ENCODE data around the gene WNT9A. TPM values are rescaled to one million over a fixed set of nuclear protein-coding genes. Genes with fewer than 3 reads are reported as not detected.

Gene WNT9A
- total and polyA plus RNA-seq, 2 experiments from 2014 or later = 1.5 to 2.8 TPM

- no peak overlapping the region for H3K4me3 ChIP-seq
- H3K27ac ChIP-seq = no peak overlapping the region
- H3K4me1 ChIP-seq (ENCODE audit: insufficient read depth) = peaks cover 24% of the 10 kb centered on the region
- WGBS (ENCODE audit: low lambda C conversion rate, missing lambda C conversion rate) = 73% methylated on average over 14 of the region's 15 CpGs
- H3K79me2 ChIP-seq = peaks cover 9% of the 10 kb centered on the region
- TF ChIP-seq CTCF (IDR thresholded peaks at IDR 0.05; ENCODE audit: poor library complexity) (no peak), EZH2phosphoT487 (IDR thresholded peaks at IDR 0.05; ENCODE audit: low read depth, severe bottlenecking, unreplicated experiment) (no peak), EZH2 (IDR thresholded peaks at IDR 0.05; ENCODE audit: borderline replicate concordance) (no peak)
- no peak overlapping the region for H2AFZ ChIP-seq
- H3K36me3 ChIP-seq (replicated peaks; ENCODE audit: insufficient read depth, low read depth) = no peaks in the 10 kb centered on the region
- no peaks in the 10 kb centered on the region for H4K20me1 ChIP-seq (ENCODE audit: insufficient read depth, poor library complexity, severe bottlenecking)
- H3K27me3 ChIP-seq = no peaks in the 10 kb centered on the region
- H3K4me2 ChIP-seq = no peak overlapping the region
- no peaks in the 10 kb centered on the region for H3K9me3 ChIP-seq (ENCODE audit: low read depth)
- H3K9me2 ChIP-seq (replicated peaks; ENCODE audit: insufficient read depth) = no peaks in the 10 kb centered on the region
- DNase-seq (ENCODE audit: low spot score) = no peak
Measured at GRCh38 chr1:227942021-227942715, 5.6 kb downstream of the WNT9A start.

DNA sequence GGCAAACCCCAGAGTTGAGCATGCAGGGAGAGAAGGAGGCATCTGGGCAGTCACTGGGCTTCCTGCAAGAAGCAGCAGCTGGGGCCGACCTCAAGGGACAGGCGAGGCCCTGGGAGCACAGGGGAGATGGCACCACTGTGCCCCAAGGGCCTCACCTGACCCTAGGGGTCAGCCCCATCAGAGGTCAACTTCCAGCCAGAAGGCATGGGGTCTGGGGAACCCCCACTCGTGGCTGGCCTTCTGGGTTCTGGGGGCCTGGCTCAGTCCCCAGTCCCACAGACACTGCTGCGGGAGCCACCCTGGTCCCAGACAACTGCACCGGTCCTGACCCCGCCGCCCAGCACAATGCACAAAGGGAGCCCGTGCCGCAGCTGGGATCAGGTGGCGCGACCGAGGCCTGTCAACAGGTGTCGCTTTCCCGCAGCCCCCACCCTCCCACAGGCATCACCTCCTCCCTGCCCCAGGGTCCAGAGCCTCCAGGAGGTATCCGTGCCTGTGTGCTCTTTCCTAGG, 6.2 kb downstream of the WNT9A start:
- Histone ChIP-seq H3K4me3 (no peak overlapping the region), H3K4me2 (no peak overlapping the region), H3K36me3 (replicated peaks; ENCODE audit: insufficient read depth, low read depth) (no peaks in the 10 kb centered on the region), H3K9me2 (replicated peaks; ENCODE audit: insufficient read depth) (no peaks in the 10 kb centered on the region), H3K4me1 (ENCODE audit: insufficient read depth) (peaks cover 24% of the 10 kb centered on the region), H3K9me3 (ENCODE audit: low read depth) (no peaks in the 10 kb centered on the region), H3K27me3 (no peaks in the 10 kb centered on the region), H2AFZ (no peak overlapping the region), H4K20me1 (ENCODE audit: insufficient read depth, poor library complexity, severe bottlenecking) (no peaks in the 10 kb centered on the region), H3K79me2 (peaks cover 9% of the 10 kb centered on the region), H3K27ac (no peak overlapping the region)
- 83% methylated on average over 14 of the region's 15 CpGs for WGBS (ENCODE audit: low lambda C conversion rate, missing lambda C conversion rate)
- no peak for DNase-seq (ENCODE audit: low spot score)
- TF ChIP-seq EZH2phosphoT487 (IDR thresholded peaks at IDR 0.05; ENCODE audit: low read depth, severe bottlenecking, unreplicated experiment) (no peak), EZH2 (IDR thresholded peaks at IDR 0.05; ENCODE audit: borderline replicate concordance) (no peak), CTCF (IDR thresholded peaks at IDR 0.05; ENCODE audit: poor library complexity) (no peak)

DNA sequence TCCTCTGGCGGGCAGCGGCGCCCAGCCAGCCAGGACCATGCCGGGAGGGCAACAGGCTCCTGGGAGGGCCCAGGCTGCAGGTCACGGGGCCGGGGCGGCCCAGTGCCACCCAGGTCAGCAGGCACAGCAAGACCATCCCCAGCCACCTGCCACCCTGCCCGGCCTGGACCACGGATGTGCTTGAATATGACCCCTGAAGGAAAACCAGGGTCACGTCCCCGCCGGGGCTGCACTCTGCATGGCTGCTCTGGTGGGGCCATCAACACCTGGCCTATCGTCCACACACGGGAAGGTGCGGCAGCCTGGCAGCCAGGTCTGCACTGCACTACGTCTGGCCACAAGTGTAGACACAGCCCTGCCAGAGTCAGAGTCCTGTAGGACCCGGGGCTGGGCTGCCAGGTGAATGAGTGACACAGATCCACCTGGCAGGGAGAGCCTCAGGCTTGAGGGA, 6.9 kb downstream of the WNT9A start:
- H3K4me3 ChIP-seq = no peak overlapping the region
- TF ChIP-seq EZH2 (IDR thresholded peaks at IDR 0.05; ENCODE audit: borderline replicate concordance) = no peak
- H3K27me3 ChIP-seq = no peaks in the 10 kb centered on the region
- H3K79me2 ChIP-seq = peaks cover 9% of the 10 kb centered on the region
- no peak overlapping the region for H3K4me2 ChIP-seq
- H3K9me2 ChIP-seq (replicated peaks; ENCODE audit: insufficient read depth) = no peaks in the 10 kb centered on the region
- H2AFZ ChIP-seq = no peak overlapping the region
- WGBS (ENCODE audit: low lambda C conversion rate, missing lambda C conversion rate) = 97% methylated on average over 17 of the region's 17 CpGs
- no peaks in the 10 kb centered on the region for H4K20me1 ChIP-seq (ENCODE audit: insufficient read depth, poor library complexity, severe bottlenecking)
- no peaks in the 10 kb centered on the region for H3K9me3 ChIP-seq (ENCODE audit: low read depth)
- peaks cover 18% of the 10 kb centered on the region for H3K4me1 ChIP-seq (ENCODE audit: insufficient read depth)
- H3K36me3 ChIP-seq (replicated peaks; ENCODE audit: insufficient read depth, low read depth) = no peaks in the 10 kb centered on the region
- no peak overlapping the region for H3K27ac ChIP-seq
- DNase-seq (ENCODE audit: low spot score) = no peak
